Measurements from ENCODE around the gene HS3ST3A1.

HS3ST3A1 gene

DNA sequence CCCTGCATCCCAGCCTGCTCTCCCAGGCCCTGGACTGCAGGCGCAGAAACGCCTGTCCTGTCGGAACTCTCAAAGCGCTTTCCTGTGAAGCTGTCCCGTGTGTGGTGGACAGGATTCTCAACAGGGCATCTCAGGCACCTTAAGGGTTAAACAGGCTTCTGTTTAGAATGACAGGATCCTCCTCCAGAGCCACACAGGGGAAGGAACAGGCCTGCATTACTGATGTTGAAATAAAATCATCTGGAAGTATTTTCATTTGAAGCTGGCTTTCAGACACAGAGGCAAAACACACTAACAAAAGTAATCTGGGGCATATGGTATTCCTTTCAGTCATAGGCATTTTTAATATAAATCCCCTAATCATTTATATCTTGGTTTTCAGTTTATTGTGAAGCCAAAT lies 7.4 kb downstream of the HS3ST3A1 start:
- TF ChIP-seq, protein P1, sequence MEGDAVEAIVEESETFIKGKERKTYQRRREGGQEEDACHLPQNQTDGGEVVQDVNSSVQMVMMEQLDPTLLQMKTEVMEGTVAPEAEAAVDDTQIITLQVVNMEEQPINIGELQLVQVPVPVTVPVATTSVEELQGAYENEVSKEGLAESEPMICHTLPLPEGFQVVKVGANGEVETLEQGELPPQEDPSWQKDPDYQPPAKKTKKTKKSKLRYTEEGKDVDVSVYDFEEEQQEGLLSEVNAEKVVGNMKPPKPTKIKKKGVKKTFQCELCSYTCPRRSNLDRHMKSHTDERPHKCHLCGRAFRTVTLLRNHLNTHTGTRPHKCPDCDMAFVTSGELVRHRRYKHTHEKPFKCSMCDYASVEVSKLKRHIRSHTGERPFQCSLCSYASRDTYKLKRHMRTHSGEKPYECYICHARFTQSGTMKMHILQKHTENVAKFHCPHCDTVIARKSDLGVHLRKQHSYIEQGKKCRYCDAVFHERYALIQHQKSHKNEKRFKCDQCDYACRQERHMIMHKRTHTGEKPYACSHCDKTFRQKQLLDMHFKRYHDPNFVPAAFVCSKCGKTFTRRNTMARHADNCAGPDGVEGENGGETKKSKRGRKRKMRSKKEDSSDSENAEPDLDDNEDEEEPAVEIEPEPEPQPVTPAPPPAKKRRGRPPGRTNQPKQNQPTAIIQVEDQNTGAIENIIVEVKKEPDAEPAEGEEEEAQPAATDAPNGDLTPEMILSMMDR (IDR thresholded peaks at IDR 0.05; ENCODE audit: insufficient read depth, low read depth, low read length, missing control alignments): no peak
- no peak for DNase-seq (ENCODE audit: low read depth)
- H3K4me3 ChIP-seq (ENCODE audit: low read length): no peak overlapping the region

DNA sequence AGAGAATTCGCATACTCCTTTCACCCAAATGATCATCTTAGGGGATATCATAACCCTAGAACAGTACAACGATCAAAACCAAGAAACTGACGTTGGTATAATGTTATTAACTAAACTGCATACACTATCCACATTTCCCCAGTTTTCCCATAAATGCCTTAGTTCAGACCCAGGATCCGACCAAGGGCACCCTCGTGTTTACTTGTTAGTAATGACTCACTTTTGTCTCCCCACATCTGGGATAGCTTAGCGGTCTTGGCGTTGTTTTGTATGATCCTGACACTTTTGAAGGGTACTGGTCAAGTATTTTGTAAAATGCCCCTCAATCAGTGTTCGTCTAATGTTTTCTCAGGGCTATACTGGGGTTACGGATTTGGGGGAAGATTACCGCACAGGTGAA lies 8.0 kb downstream of the HS3ST3A1 start:
- DNase-seq (ENCODE audit: low read depth): no peak
- no peak overlapping the region for H3K4me3 ChIP-seq (ENCODE audit: low read length)
- TF ChIP-seq, protein P1 (IDR thresholded peaks at IDR 0.05; ENCODE audit: insufficient read depth, low read depth, low read length, missing control alignments): no peak

DNA sequence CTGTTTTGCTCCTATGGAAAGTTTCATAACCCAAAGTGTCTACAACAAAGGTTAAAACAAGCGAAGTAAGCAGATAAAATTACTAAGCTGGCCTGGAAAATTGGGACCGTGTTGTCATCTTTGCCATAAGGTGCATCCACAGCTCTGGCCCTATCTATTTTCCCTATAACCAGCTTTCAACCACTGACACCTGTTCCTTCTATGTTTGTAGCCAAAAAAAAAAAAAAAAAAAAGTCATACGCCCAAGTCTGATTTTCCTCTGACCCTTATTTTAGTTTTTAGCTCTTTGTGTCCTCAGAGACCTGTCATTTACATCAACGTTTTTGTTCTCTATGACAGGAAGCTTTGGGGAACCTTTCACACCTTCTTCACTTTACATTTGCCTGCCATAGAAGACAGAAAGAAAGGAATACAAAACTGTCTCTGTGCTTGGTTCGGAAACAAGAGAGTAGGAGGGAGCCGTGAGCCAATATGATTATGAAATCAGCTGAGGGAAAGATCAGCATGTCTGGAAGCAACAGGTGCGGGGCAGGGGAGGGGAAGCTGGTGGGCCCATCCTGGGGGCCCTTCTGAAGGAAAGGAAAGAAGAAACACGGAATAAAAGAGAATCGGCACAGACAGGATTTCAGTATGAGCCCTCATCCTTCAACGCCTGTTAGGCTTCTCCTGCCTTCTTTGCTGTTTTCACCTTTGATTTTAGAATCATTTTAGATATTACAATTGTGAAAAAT lies 8.5 kb downstream of the HS3ST3A1 start:
- TF ChIP-seq, protein P1 (IDR thresholded peaks at IDR 0.05; ENCODE audit: insufficient read depth, low read depth, low read length, missing control alignments): no peak
- no peak overlapping the region for H3K4me3 ChIP-seq (ENCODE audit: low read length)
- no peak for DNase-seq (ENCODE audit: low read depth)

DNA sequence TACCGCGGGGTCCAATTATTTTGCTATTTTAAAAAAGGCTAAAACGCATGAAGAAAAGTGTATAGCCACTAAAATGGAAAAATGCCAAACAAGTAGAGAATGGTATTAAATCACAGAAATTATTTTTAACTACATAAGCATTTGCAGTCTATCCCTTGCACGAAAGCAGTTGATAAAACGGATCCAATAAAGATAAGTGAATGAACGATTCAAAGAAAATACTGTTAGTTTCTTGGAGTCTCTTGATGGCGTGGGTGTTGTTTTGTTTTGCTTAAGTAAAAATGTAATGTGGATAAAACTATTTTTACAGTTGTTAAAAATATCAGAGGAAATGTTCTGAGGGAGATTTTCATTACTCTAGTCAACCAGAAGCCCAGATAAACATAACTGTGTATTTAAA lies 9.3 kb downstream of the HS3ST3A1 start:
- DNase-seq (ENCODE audit: low read depth): no peak
- H3K4me3 ChIP-seq (ENCODE audit: low read length): no peak overlapping the region
- TF ChIP-seq, protein P1 (IDR thresholded peaks at IDR 0.05; ENCODE audit: insufficient read depth, low read depth, low read length, missing control alignments): no peak

DNA sequence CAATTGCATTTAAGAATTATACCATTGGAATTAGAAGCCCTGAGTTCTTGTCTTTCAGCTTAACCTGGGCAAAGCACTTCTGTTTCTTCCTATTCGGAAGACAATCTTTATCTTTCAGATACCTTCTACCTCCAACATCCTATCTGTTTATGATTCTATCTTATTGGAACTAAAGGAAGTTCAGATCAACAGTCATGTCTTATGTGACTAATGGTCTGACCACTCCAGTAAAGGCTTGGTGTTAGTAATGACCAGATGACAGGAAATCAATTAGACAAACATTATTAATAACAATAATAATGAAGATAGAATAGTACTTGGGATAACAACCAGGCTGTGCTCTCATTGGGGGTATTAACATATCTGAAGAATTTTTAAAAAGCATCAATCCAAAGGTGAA lies 11.3 kb downstream of the HS3ST3A1 start:
- no peak overlapping the region for H3K4me3 ChIP-seq (ENCODE audit: low read length)
- TF ChIP-seq, protein P1 (IDR thresholded peaks at IDR 0.05; ENCODE audit: insufficient read depth, low read depth, low read length, missing control alignments): no peak
- no peak for DNase-seq (ENCODE audit: low read depth)

DNA sequence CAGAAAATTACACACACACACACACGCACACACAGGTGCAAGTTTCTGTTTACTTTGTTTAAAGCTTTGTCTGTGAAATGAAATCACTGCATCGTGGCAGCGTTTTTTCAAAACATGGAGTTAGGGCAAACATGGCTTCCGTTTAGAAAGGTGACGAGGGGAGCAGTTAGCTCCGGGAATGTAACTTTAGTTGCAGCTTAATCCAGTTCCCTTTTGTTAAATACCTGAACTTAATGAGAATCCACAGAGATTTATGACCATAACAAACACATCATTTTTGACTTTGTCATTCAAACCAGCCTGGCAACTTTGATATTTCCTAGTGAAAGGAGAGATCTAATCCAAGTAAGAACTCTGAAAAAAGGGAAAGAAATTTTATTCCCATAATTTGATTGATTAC lies 12.1 kb downstream of the HS3ST3A1 start:
- TF ChIP-seq, protein P1 (IDR thresholded peaks at IDR 0.05; ENCODE audit: insufficient read depth, low read depth, low read length, missing control alignments): no peak
- no peak for DNase-seq (ENCODE audit: low read depth)
- no peak overlapping the region for H3K4me3 ChIP-seq (ENCODE audit: low read length)

Measured in epithelial cell of esophagus (primary cell).